Activated CD4-positive, alpha-beta T cell treated with anti-CD3 and anti-CD28 coated beads, Interleukin-2, amount 10 ng/mL, durations not matched to agents 24 days and 14 days (primary cell): ENCODE data around the gene ZSCAN21. TPM values are rescaled to one million over a fixed set of nuclear protein-coding genes. Genes with fewer than 3 reads are reported as not detected.

Experiments
- DNase-seq: peaks from one replicate; pipeline ENCODE4 v3.0.0; 2022
- H3K27ac Mint-ChIP-seq: one replicate; pipeline ENCODE4 v1.8.0; 2022; ENCODE audit warnings: mild to moderate bottlenecking, mixed read lengths
- H3K27me3 Mint-ChIP-seq: one replicate; pipeline ENCODE4 v1.8.0; 2022; ENCODE audit warnings: mixed read lengths
- H3K36me3 Mint-ChIP-seq: one replicate; pipeline ENCODE4 v1.8.0; 2022; ENCODE audit warnings: low read depth, mild to moderate bottlenecking, mixed read lengths
- H3K4me1 Mint-ChIP-seq: one replicate; pipeline ENCODE4 v1.8.0; 2021; ENCODE audit warnings: mixed read lengths
- H3K4me3 Mint-ChIP-seq: one replicate; pipeline ENCODE4 v1.8.0; 2022; ENCODE audit warnings: mild to moderate bottlenecking, moderate library complexity, mixed read lengths
- H3K9me3 Mint-ChIP-seq: one replicate; pipeline ENCODE4 v1.8.0; 2021; ENCODE audit warnings: mixed read lengths
- intact Hi-C: fragments of 100-400 bp; cut with micrococcal nuclease; formaldehyde crosslinking; loops from one replicate; pipeline ENCODE4 v1.15.1; 2023
- total RNA-seq: library from RNA; stranded (reverse); gene quantifications from 2 replicates; pipeline ENCODE4 v1.2.3, GENCODE V29; 2022

ZSCAN21 gene
- total RNA-seq, 1 donor from 2014 or later = 8.0 TPM

DNA sequence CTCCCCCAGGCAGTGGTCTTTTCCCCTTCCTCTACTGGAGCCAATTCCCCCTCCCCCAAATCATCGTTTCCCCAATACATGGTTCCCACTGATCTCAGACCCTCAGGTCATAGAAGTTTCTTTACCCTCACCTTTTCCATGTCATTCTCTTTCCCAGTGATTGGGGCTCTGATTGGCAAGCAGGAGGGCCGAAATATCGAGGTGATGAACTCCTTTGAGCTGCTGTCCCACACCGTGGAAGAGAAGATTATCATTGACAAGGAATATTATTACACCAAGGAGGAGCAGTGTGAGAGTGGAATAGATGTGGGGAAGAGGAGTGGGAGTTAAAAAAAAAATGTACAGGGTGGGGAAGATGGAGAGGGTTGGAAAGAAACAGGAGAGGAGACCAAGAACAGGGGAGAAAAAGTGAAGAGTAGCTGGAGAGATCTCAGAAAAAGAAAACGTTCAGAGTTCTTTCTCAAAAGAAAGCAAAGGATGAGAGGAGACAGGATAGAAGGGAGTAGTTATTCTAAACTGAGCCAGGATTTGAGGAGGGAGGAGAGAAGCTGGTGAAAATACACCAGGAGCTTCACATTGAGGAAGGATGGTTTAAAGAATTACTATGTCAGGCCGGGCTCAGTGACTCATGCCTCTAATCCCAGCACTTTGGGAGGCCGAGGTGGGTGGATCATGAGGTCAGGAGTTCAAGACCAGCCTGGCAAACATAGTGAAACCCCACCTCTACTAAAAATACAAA is 40.1 kb downstream of the ZSCAN21 start:
- H3K9me3 Mint-ChIP-seq = no peaks in the 10 kb centered on the region
- H3K27ac Mint-ChIP-seq = peak overlapping the region; percentile 94
- peaks cover 7% of the 10 kb centered on the region for H3K27me3 Mint-ChIP-seq
- peak overlapping the region; percentile 86 for H3K4me3 Mint-ChIP-seq
- H3K36me3 Mint-ChIP-seq = peaks cover 45% of the 10 kb centered on the region
- intact Hi-C loops = loop anchor here (1.0 to 10.0 kb wide), 4 partner anchors 8 to 535 kb away; partner anchors contain the start of genes AP4M1, FAM200A, MBLAC1 and MCM7
- no peak for DNase-seq
- peaks cover 29% of the 10 kb centered on the region for H3K4me1 Mint-ChIP-seq

DNA sequence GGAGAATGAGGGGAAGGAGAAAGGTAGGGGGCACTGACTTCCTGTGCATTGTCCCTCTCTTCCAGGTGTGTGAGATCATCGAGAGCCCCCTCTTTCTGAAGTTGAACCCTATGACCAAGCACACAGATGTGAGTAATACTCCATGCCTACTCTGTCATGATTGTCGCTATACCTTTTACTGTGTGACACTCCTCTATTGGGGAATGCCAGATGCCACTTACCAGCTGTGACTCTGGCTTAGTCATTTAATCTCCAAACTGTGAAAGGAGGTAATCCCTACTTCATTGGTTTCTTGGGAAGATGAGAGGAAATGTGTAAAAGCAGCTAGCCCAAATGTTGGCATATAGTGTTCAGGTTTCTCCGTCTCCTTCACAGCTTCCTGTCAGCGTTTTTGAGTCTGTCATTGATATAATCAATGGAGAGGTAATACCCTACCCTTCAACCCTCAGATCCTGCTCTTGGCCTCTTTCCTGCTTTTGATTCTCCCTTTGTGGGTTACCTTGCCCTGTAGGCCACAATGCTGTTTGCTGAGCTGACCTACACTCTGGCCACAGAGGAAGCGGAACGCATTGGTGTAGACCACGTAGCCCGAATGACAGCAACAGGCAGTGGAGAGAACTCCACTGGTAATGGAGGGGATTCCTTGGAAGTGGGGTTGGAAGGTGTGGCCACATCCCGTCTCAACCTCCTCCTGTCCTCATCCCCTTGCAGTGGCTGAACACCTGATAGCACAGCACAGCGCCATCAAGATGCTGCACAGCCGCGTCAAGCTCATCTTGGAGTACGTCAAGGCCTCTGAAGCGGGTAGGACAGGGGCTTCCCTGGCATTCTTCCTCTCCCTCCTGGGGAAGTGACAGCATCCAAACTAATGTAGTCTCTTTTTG is 41.2 kb downstream of the ZSCAN21 start:
- Mint-ChIP-seq H3K27ac (peak overlapping the region; percentile 2), H3K36me3 (peaks cover 55% of the 10 kb centered on the region), H3K9me3 (no peaks in the 10 kb centered on the region), H3K4me3 (peak overlapping the region; percentile 86), H3K27me3 (no peaks in the 10 kb centered on the region), H3K4me1 (peaks cover 35% of the 10 kb centered on the region)
- intact Hi-C loops = no loop called here
- DNase-seq = peak; percentile 65

GRCh38 chr7:100091411-100092181 is 42.0 kb downstream of the ZSCAN21 start:
- H3K4me1 Mint-ChIP-seq = peaks cover 35% of the 10 kb centered on the region
- peaks cover 62% of the 10 kb centered on the region for H3K36me3 Mint-ChIP-seq
- peak overlapping the region; percentile 28 for H3K27ac Mint-ChIP-seq
- no peaks in the 10 kb centered on the region for H3K9me3 Mint-ChIP-seq
- intact Hi-C loops = no loop called here
- peak; percentile 64 for DNase-seq
- no peaks in the 10 kb centered on the region for H3K27me3 Mint-ChIP-seq
- H3K4me3 Mint-ChIP-seq = no peak overlapping the region

- H3K27ac Mint-ChIP-seq = no peak overlapping the region
- H3K9me3 Mint-ChIP-seq = no peaks in the 10 kb centered on the region
- DNase-seq = no peak
- intact Hi-C loops = no loop called here
- H3K27me3 Mint-ChIP-seq = no peaks in the 10 kb centered on the region
- H3K4me1 Mint-ChIP-seq = peaks cover 43% of the 10 kb centered on the region
- no peak overlapping the region for H3K4me3 Mint-ChIP-seq
- peaks cover 74% of the 10 kb centered on the region for H3K36me3 Mint-ChIP-seq
Measured at GRCh38 chr7:100093054-100093453, 43.5 kb downstream of the ZSCAN21 start.

- H3K9me3 Mint-ChIP-seq = no peaks in the 10 kb centered on the region
- DNase-seq = no peak
- H3K4me1 Mint-ChIP-seq = peaks cover 43% of the 10 kb centered on the region
- peaks cover 77% of the 10 kb centered on the region for H3K36me3 Mint-ChIP-seq
- H3K4me3 Mint-ChIP-seq = no peak overlapping the region
- intact Hi-C loops = no loop called here
- peak overlapping the region; percentile 20 for H3K27ac Mint-ChIP-seq
- no peaks in the 10 kb centered on the region for H3K27me3 Mint-ChIP-seq
Measured at GRCh38 chr7:100093498-100093897, 43.9 kb downstream of the ZSCAN21 start.

GRCh38 chr7:100093925-100094486 is 44.4 kb downstream of the ZSCAN21 start:
- no peaks in the 10 kb centered on the region for H3K9me3 Mint-ChIP-seq
- H3K27me3 Mint-ChIP-seq = no peaks in the 10 kb centered on the region
- intact Hi-C loops = no loop called here
- DNase-seq = no peak
- peaks cover 47% of the 10 kb centered on the region for H3K4me1 Mint-ChIP-seq
- no peak overlapping the region for H3K4me3 Mint-ChIP-seq
- no peak overlapping the region for H3K27ac Mint-ChIP-seq
- H3K36me3 Mint-ChIP-seq = peaks cover 81% of the 10 kb centered on the region

- no peak overlapping the region for H3K4me3 Mint-ChIP-seq
- peaks cover 51% of the 10 kb centered on the region for H3K4me1 Mint-ChIP-seq
- no peak overlapping the region for H3K27ac Mint-ChIP-seq
Measured at GRCh38 chr7:100095289-100095688, 45.7 kb downstream of the ZSCAN21 start.

DNA sequence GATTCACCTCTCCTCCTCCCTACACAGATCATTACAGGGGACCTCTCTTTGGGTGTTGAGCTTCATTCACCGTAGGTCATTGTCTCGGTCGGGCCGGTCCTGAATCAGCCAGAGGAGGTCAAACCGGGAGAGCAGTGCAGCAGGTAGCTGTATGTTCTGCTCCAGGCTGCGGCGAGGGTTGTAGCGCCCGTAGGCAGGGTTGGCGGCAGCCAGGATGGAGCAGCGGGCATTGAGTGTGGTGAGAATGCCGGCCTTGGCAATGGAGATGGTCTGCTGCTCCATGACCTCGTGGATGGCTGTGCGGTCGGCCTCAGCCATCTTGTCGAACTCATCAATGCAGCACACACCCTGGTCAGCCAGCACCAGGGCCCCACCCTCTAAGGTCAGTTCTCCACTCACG is 46.1 kb downstream of the ZSCAN21 start:
- Mint-ChIP-seq H3K27ac (no peak overlapping the region), H3K36me3 (peaks cover 93% of the 10 kb centered on the region), H3K4me1 (peaks cover 47% of the 10 kb centered on the region), H3K27me3 (no peaks in the 10 kb centered on the region), H3K9me3 (no peaks in the 10 kb centered on the region), H3K4me3 (no peak overlapping the region)
- no peak for DNase-seq
- intact Hi-C loops = no loop called here

More at GRCh38 chr7:100095289-100095688, 45.7 kb downstream of the ZSCAN21 start:
- intact Hi-C loops = no loop called here
- H3K27me3 Mint-ChIP-seq = no peaks in the 10 kb centered on the region
- peaks cover 93% of the 10 kb centered on the region for H3K36me3 Mint-ChIP-seq
- H3K9me3 Mint-ChIP-seq = no peaks in the 10 kb centered on the region
- DNase-seq = no peak

- no peaks in the 10 kb centered on the region for H3K9me3 Mint-ChIP-seq
- no peak for DNase-seq
- H3K27me3 Mint-ChIP-seq = no peaks in the 10 kb centered on the region
- H3K4me1 Mint-ChIP-seq = peaks cover 41% of the 10 kb centered on the region
- intact Hi-C loops = no loop called here
- peak overlapping the region; percentile 94 for H3K4me3 Mint-ChIP-seq
- H3K27ac Mint-ChIP-seq = peak overlapping the region; percentile 62
- H3K36me3 Mint-ChIP-seq = peaks cover 66% of the 10 kb centered on the region
Measured at GRCh38 chr7:100098913-100099312, 49.3 kb downstream of the ZSCAN21 start.

- intact Hi-C loops = no loop called here
- Mint-ChIP-seq H3K27me3 (no peaks in the 10 kb centered on the region), H3K9me3 (no peaks in the 10 kb centered on the region), H3K4me1 (peaks cover 41% of the 10 kb centered on the region), H3K27ac (peak overlapping the region; percentile 94), H3K36me3 (peaks cover 62% of the 10 kb centered on the region), H3K4me3 (peak overlapping the region; percentile 94)
- no peak for DNase-seq
Measured at GRCh38 chr7:100099452-100099851, 49.9 kb downstream of the ZSCAN21 start.

GRCh38 chr7:100100420-100101015 is 50.9 kb downstream of the ZSCAN21 start:
- Mint-ChIP-seq H3K27ac (peak overlapping the region; percentile 94), H3K9me3 (no peaks in the 10 kb centered on the region), H3K4me3 (peak overlapping the region; percentile 94), H3K4me1 (peaks cover 37% of the 10 kb centered on the region), H3K36me3 (peaks cover 52% of the 10 kb centered on the region), H3K27me3 (no peaks in the 10 kb centered on the region)
- DNase-seq = peak; percentile 97
- intact Hi-C loops = loop anchor here (1.0 to 2.0 kb wide), 8 partner anchors 11 to 752 kb away; partner anchors contain the start of genes CNPY4, LAMTOR4, SLC12A9 and TAF6

- intact Hi-C loops = loop anchor here (1.0 to 2.0 kb wide), 7 partner anchors 12 to 751 kb away; partner anchors contain the start of genes CNPY4, LAMTOR4, SLC12A9 and TAF6
- H3K36me3 Mint-ChIP-seq = peaks cover 46% of the 10 kb centered on the region
Measured at GRCh38 chr7:100101016-100101862, 51.7 kb downstream of the ZSCAN21 start, which contains the start of the genes AP4M1 and MCM7. Gene AP4M1 (plus strand): TSS chr7:100101643. CDS start chr7:100101715, 72 bp downstream. Gene MCM7 (minus strand): TSS chr7:100101397. CDS start chr7:100101294, 103 bp downstream.

More at GRCh38 chr7:100101016-100101862, 51.7 kb downstream of the ZSCAN21 start, which contains the start of the genes AP4M1 and MCM7:
- H3K9me3 Mint-ChIP-seq = no peaks in the 10 kb centered on the region
- H3K4me3 Mint-ChIP-seq = peak within 1 kb of the TSS; percentile 94
- peaks cover 35% of the 10 kb centered on the region for H3K4me1 Mint-ChIP-seq
- H3K27me3 Mint-ChIP-seq = no peaks in the 10 kb centered on the region
- DNase-seq = peak; percentile 99
- peak within 1 kb of the TSS; percentile 94 for H3K27ac Mint-ChIP-seq
